Gastrocnemius medialis (tissue), 4 donors: ENCODE data around the gene HS3ST2.

Experiments
- CTCF ChIP-seq, 5 experiments: fragments of 450-650 bp in 3 of 5; fragments of 200-600 bp in 2 of 5; sonication (generic) in 2 of 5; IDR thresholded peaks in 4 of 5; conservative IDR thresholded peaks in 1 of 5; 1 replicate in 4 of 5; 2 replicates in 1 of 5; pipeline ENCODE4 v1.5.1; 2016 to 2019; ENCODE audit warnings: antibody characterized with exemption in 5 of 5, mild to moderate bottlenecking in 3 of 5, moderate library complexity in 3 of 5
- POLR2A ChIP-seq, 2 donors: fragments of 450-650 bp; IDR thresholded peaks; one replicate each; pipeline ENCODE4 v1.6.1; 2017; ENCODE audit warnings: antibody characterized with exemption in 2 of 2, mild to moderate bottlenecking in 2 of 2, moderate library complexity in 2 of 2

- TF ChIP-seq CTCF (IDR thresholded peaks at IDR 0.05 in 4 of 5, conservative IDR thresholded peaks at IDR 0.05 in 1 of 5) (no peak), POLR2A (IDR thresholded peaks at IDR 0.05) (no peak)
Measured at GRCh38 chr16:22848451-22848850, 34.5 kb downstream of the HS3ST2 start.
